Measurements from ENCODE around the gene CCT8.
"Not testable (repeated sequence)": the region's sequence is repeated elsewhere in the genome, so short reads cannot be mapped to it uniquely, and the experiment has no call there.

CCT8 gene

DNA sequence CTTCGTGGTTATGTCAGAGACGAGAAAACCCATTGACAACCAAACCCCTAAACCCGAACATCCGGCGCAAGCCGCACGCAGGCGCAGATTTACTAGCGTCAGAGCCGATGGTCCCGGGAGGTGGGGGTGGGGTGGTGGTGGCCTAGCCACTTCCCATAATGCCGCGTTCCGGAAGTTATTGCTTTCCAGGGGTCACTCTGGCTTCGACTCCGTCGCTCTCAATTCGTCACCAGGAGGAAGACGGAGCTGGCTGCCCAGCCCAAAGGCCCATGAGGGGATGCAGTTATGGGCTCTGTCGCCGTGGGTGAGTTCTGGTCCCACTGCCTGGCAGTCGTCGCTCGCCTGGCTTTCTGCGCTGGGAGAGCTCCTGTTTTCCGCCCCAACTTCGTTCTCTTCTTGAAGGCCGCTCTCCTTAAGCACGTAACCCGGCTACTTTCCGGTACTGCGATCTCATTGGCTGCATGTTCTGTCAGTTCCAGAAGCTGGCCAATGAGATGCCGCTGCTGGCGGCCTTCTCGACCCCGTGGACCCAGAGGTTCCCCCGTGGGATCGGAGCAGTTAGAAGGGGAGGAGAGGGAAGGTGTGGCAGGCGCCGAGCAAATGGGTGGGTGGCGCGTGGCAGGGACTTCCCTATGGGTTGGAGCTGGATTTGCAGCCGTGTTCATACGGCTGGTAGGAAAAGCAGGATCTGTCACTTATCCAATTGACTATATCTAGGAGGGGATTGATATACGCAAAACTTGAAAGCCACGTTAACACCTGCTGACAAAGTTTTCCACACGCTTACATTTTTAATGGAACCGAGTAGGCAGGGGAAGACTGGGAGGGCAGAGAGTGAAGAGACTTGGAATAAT, 48.7 kb downstream of the CCT8 start, which contains the start of gene USP16:
Gene USP16 (plus strand): TSS at position 195 of the 854 bp plus-strand sequence. CDS start 3,246 bp downstream, outside the sequence.
- DNase-seq (ENCODE audit: low spot score) = peak; percentile 97

DNA sequence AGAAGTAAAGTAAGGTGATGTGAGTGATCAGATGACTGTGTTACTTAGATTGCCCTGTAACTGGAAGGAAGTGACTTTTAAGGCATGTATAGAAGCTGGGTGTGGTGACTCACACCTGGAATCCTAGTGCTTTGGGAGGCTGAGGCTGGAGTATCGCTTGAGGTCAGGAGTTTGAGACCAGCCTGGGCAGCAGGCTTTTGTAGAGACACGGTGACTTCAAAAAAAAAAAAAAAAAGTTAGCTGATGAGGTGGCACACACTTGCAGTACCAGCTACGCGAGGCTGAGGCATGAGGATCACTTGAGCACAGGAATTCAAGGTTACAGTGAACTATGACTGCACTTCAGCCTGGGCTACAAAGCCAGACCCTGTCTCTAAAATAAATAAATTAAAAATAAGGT, 51.3 kb downstream of the CCT8 start:
- DNase-seq (ENCODE audit: low spot score) = peak; percentile 29

DNA sequence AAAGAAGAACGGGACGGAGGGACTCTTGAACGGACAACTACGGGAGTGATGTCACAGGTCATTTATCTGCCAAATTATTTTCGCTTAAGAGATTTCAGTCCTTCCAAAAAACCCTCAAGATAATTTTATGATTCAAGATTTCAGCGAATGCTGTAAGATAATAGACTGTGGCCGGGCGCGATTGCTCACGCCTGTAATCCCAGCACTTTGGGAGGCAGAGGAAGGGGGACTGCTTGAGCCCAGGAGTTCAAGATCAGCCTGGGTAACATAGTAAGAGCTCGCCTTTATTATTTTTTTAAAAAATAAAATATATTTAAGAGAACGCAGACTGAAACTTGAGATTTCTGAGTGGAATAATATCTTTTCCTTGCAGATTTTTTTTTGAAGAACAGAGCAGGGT, 54.9 kb downstream of the CCT8 start:
- DNase-seq (ENCODE audit: low spot score) = no peak

DNA sequence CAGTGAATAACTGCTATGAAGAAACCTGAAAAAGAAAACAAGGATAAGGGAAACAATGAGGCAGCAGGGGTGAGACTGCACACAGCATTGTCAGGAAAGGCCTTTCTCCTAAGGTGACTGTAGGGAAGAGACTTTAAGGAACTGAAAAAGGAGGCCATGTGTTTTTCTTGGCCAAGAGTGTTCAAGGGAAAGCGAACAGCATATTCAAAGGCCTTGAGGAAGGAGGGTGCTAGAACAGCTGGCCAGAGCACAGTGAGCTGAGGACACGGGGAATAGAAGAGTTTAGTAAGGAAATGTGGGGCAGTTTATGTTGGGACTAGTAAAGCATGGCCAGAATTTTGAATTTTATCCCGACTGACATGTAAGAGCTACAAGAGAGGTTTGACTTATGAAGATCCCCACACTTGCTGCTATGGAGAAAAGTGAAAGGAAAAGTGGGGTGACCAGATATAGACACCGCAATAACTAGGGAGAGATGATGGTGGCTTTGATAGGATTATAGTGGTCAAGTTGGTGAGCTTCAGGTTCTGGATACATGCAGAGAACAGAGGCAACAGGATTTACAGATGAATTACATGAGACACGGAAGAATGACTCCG, 55.7 kb downstream of the CCT8 start:
- no peak for DNase-seq (ENCODE audit: low spot score)

DNA sequence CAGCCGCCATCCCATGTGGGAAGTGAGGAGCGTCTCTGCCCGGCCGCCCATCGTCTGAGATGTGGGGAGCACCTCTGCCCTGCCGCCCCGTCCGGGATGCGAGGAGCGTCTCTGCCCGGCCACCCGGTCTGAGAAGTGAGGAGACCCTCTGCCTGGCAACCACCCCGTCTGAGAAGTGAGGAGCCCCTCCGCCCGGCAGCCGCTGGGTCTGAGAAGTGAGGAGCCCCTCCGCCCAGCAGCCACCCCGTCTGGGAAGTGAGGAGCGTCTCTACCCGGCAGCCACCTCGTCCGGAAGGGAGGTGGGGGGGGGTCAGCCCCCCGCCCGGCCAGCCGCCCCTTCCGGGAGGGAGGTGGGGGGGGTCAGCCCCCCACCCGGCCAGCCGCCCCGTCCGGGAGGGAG, 62.2 kb downstream of the CCT8 start:
- not testable (repeated sequence) for DNase-seq (ENCODE audit: low spot score)

DNA sequence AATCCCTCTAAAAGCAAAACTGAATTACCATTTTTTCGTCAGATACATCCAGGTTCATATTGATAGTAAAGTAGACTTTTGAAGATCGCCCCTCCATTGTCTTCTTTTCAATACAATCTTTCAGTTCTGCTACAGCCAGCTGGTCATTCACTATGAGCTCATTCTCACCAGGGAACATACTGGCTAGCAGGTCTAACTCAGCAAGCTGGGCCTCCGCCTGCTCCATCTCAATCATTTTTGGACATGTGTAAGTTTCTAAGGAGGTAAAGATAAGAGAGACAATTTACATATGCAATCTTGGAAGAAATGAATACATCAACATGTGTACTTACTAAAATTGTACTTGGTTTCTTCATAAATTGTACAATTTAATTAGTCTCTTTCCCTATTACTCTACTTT, 65.1 kb downstream of the CCT8 start:
- no peak for DNase-seq (ENCODE audit: low spot score)

DNA sequence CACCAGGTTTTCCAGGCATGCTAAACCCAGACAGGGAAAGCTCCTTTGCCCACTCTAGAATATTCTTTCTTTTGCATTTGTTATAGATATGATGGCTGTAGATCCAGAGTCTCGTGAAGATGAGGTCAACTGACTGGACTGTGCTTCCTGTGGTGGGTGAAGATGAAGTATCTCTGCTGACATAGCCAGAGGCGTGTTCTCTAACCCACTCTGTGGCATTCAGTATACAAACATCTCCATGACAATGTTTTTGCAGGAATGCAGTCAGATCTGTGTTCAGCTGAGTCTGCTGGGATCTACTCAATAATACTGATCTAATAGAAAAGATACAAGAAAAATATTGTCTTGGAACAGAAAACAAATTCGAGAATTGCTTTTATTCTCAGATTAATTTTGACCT, 65.6 kb downstream of the CCT8 start:
- DNase-seq (ENCODE audit: low spot score) = no peak

DNA sequence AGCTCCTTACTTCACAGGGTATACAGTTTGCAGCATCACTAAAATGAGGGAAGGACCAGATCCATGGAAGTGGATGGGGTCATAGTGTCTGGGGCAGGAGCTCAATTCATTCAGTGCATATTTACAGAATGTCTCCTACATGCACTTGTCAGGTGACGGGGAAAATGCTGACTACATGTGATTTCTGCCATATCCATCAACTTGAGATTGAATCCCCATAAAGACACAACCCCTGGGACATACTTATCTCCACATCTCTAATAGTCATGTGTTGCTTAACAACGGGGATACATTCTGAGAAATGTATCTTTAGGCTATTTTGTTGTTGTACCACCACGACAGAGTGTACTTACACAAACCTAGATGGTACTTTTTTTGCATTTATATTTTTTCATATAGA, 66.3 kb downstream of the CCT8 start:
- DNase-seq (ENCODE audit: low spot score) = no peak
